ENCODE results near the gene IL1RAPL2. TPM values are rescaled to one million over a fixed set of nuclear protein-coding genes. Genes with fewer than 3 reads are reported as not detected.

The IL1RAPL2 gene
- total RNA-seq, 2 experiments from 2014 or later: not detected

GRCh38 chrX:105463473-105463872 is 897.5 kb downstream of the IL1RAPL2 start:
- Mint-ChIP-seq H3K4me3 (no peak overlapping the region), H3K9me3 (ENCODE audit: insufficient read depth) (no peaks in the 10 kb centered on the region), H3K27me3 (ENCODE audit: low read depth) (no peaks in the 10 kb centered on the region), H3K27ac (no peak overlapping the region), H3K4me1 (ENCODE audit: low read depth) (no peaks in the 10 kb centered on the region), H3K36me3 (ENCODE audit: low read depth) (no peaks in the 10 kb centered on the region)
- ChIA-PET CTCF (no interaction called here), POLR2A (no interaction called here)
- DNase-seq (no peak), ATAC-seq (no peak)

GRCh38 chrX:105464618-105465017 is 898.6 kb downstream of the IL1RAPL2 start:
- ChIA-PET POLR2A (no interaction called here), CTCF (no interaction called here)
- H3K27ac Mint-ChIP-seq: no peak overlapping the region
- no peaks in the 10 kb centered on the region for H3K4me1 Mint-ChIP-seq (ENCODE audit: low read depth)
- no peak overlapping the region for H3K4me3 Mint-ChIP-seq
- no peaks in the 10 kb centered on the region for H3K27me3 Mint-ChIP-seq (ENCODE audit: low read depth)
- no peak for DNase-seq
- no peaks in the 10 kb centered on the region for H3K9me3 Mint-ChIP-seq (ENCODE audit: insufficient read depth)
- ATAC-seq: no peak
- no peaks in the 10 kb centered on the region for H3K36me3 Mint-ChIP-seq (ENCODE audit: low read depth)

- no peaks in the 10 kb centered on the region for H3K36me3 Mint-ChIP-seq (ENCODE audit: low read depth)
- POLR2A ChIA-PET: no interaction called here
Observed at GRCh38 chrX:105468741-105469140, 902.7 kb downstream of the IL1RAPL2 start.

DNA sequence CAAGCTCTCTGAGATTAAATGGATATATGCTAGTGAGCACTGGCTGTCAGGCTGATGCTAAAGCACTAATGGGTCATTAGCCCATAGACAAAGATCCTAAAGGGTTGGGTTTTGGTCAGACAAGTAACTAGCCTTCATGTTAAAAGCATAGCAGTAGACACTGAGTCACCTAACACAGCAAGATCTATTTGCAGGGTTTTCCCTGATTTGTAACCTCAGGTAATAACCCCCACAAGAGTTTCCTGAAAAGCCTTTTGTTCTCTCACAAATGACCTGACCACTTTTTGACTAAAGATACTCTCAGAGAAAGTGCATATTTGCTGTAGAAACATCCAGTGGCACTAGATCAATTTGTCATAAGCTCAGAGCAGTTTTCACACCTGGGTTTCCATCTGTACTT is 905.6 kb downstream of the IL1RAPL2 start:
- no peak overlapping the region for H3K4me3 Mint-ChIP-seq
- ChIA-PET CTCF (no interaction called here), POLR2A (no interaction called here)
- H3K4me1 Mint-ChIP-seq (ENCODE audit: low read depth): no peaks in the 10 kb centered on the region
- no peaks in the 10 kb centered on the region for H3K27me3 Mint-ChIP-seq (ENCODE audit: low read depth)
- H3K36me3 Mint-ChIP-seq (ENCODE audit: low read depth): no peaks in the 10 kb centered on the region
- H3K27ac Mint-ChIP-seq: no peak overlapping the region
- no peak for ATAC-seq
- DNase-seq: no peak
- no peaks in the 10 kb centered on the region for H3K9me3 Mint-ChIP-seq (ENCODE audit: insufficient read depth)

More at GRCh38 chrX:105468741-105469140, 902.7 kb downstream of the IL1RAPL2 start:
- no peak overlapping the region for H3K27ac Mint-ChIP-seq
- no peak overlapping the region for H3K4me3 Mint-ChIP-seq
- DNase-seq (no peak), ATAC-seq (no peak)
- H3K27me3 Mint-ChIP-seq (ENCODE audit: low read depth): no peaks in the 10 kb centered on the region
- H3K9me3 Mint-ChIP-seq (ENCODE audit: insufficient read depth): no peaks in the 10 kb centered on the region
- H3K4me1 Mint-ChIP-seq (ENCODE audit: low read depth): no peaks in the 10 kb centered on the region
- CTCF ChIA-PET: no interaction called here

- Mint-ChIP-seq H3K4me1 (ENCODE audit: low read depth) (no peaks in the 10 kb centered on the region), H3K9me3 (ENCODE audit: insufficient read depth) (no peaks in the 10 kb centered on the region), H3K27me3 (ENCODE audit: low read depth) (no peaks in the 10 kb centered on the region), H3K4me3 (no peak overlapping the region), H3K36me3 (ENCODE audit: low read depth) (no peaks in the 10 kb centered on the region), H3K27ac (no peak overlapping the region)
- ATAC-seq (no peak), DNase-seq (no peak)
- ChIA-PET POLR2A (no interaction called here), CTCF (no interaction called here)
Observed at GRCh38 chrX:105475801-105476200, 909.8 kb downstream of the IL1RAPL2 start.

DNA sequence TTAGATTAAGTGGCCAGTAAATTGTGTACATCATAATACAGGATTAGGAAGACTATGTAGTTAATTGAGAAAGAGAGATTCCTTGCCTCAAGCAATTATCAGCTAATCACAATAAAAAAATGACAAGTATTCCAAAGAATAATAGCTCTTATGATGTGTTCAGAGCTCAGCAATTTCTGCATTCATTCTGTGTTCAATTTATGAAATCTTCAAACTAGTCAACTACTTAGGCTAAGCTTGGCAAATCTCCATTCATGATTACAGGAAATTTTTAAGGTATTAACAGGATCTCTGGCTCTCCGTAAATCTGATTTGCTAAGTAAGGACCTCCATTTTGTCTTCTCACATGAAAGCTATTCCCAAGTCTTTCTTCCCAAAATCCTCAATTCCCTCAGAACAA is 911.4 kb downstream of the IL1RAPL2 start:
- H3K27me3 Mint-ChIP-seq (ENCODE audit: low read depth): no peaks in the 10 kb centered on the region
- CTCF ChIA-PET: no interaction called here
- no peak overlapping the region for H3K4me3 Mint-ChIP-seq
- no peak overlapping the region for H3K27ac Mint-ChIP-seq
- no peak for DNase-seq
- no peak for ATAC-seq
- H3K36me3 Mint-ChIP-seq (ENCODE audit: low read depth): no peaks in the 10 kb centered on the region
- no peaks in the 10 kb centered on the region for H3K9me3 Mint-ChIP-seq (ENCODE audit: insufficient read depth)
- POLR2A ChIA-PET: no interaction called here
- no peaks in the 10 kb centered on the region for H3K4me1 Mint-ChIP-seq (ENCODE audit: low read depth)

GRCh38 chrX:105480646-105481310 is 914.8 kb downstream of the IL1RAPL2 start:
- POLR2A ChIA-PET: no interaction called here
- DNase-seq (no peak), ATAC-seq (no peak)
- Mint-ChIP-seq H3K9me3 (ENCODE audit: insufficient read depth) (no peaks in the 10 kb centered on the region), H3K36me3 (ENCODE audit: low read depth) (no peaks in the 10 kb centered on the region), H3K27me3 (ENCODE audit: low read depth) (no peaks in the 10 kb centered on the region), H3K4me1 (ENCODE audit: low read depth) (no peaks in the 10 kb centered on the region), H3K27ac (no peak overlapping the region), H3K4me3 (no peak overlapping the region)
- CTCF ChIA-PET: no interaction called here

DNA sequence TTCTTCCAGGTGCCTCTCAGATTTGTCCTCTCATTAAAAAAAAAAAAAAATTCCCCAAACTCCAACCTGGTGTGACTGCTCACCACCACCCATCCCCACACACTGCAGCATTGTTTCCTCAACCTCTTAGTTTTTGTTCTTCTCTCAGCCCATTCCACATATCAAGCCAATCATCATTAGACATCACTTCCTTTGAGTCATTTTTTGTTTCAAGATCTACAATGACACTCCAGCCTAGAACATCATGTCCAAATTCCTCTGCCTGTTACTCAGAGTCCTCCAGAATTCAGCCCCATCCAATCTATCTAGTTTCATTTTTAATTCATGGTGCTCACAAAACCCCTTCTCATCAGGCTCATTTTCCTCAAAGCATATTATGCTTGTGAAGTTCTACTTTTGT is 917.0 kb downstream of the IL1RAPL2 start:
- Mint-ChIP-seq H3K4me3 (no peak overlapping the region), H3K4me1 (ENCODE audit: low read depth) (no peaks in the 10 kb centered on the region), H3K27ac (no peak overlapping the region), H3K36me3 (ENCODE audit: low read depth) (no peaks in the 10 kb centered on the region), H3K27me3 (ENCODE audit: low read depth) (no peaks in the 10 kb centered on the region), H3K9me3 (ENCODE audit: insufficient read depth) (no peaks in the 10 kb centered on the region)
- POLR2A ChIA-PET: no interaction called here
- ATAC-seq (no peak), DNase-seq (no peak)
- CTCF ChIA-PET: no interaction called here

- CTCF ChIA-PET: no interaction called here
Observed at GRCh38 chrX:105488716-105489115, 922.7 kb downstream of the IL1RAPL2 start.

DNA sequence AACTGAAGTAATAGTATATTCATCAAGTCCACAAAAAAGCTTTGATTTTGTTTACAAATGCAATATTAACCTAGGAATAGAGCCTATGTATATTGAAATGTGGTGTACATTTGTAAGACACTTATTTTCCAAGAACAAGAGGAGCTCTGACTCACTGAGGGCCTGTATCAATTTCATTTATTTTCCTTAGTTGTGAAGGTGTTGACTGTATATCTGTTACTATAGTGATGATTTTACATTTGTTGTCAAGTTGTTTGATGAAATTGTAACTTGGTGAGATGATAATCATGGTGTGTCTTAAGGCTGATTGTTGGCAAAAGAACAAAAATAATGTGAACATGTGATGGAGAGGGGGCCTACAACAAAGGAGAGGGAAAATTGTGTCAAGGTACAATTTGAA is 929.4 kb downstream of the IL1RAPL2 start:
- H3K36me3 Mint-ChIP-seq (ENCODE audit: low read depth): no peaks in the 10 kb centered on the region
- no peak for DNase-seq
- CTCF ChIA-PET: no interaction called here
- H3K4me1 Mint-ChIP-seq (ENCODE audit: low read depth): no peaks in the 10 kb centered on the region
- no peaks in the 10 kb centered on the region for H3K27me3 Mint-ChIP-seq (ENCODE audit: low read depth)
- POLR2A ChIA-PET: no interaction called here
- ATAC-seq: no peak
- no peak overlapping the region for H3K27ac Mint-ChIP-seq
- no peak overlapping the region for H3K4me3 Mint-ChIP-seq
- H3K9me3 Mint-ChIP-seq (ENCODE audit: insufficient read depth): no peaks in the 10 kb centered on the region

More at GRCh38 chrX:105488716-105489115, 922.7 kb downstream of the IL1RAPL2 start:
- Mint-ChIP-seq H3K9me3 (ENCODE audit: insufficient read depth) (no peaks in the 10 kb centered on the region), H3K27ac (no peak overlapping the region), H3K27me3 (ENCODE audit: low read depth) (no peaks in the 10 kb centered on the region), H3K4me3 (no peak overlapping the region), H3K4me1 (ENCODE audit: low read depth) (no peaks in the 10 kb centered on the region), H3K36me3 (ENCODE audit: low read depth) (no peaks in the 10 kb centered on the region)
- POLR2A ChIA-PET: no interaction called here
- no peak for ATAC-seq
- no peak for DNase-seq

DNA sequence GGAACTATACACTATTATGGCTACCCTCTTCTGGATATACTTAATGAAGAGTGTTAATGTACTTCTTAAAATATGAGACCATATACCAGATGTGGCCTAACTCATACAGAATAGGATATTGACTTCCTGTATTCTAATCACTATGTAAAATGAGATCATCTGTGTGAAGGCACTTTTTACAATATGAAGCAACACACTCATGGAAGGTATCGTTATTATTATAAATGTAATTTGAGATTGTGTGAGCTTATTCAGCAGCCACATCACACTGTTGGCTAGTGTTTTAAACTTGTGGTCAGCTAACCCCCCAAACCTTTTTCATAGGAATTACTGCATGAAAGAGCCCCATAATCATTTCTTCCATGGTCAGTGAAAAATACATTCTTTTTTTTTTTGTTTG is 936.3 kb downstream of the IL1RAPL2 start:
- Mint-ChIP-seq H3K36me3 (ENCODE audit: low read depth) (no peaks in the 10 kb centered on the region), H3K9me3 (ENCODE audit: insufficient read depth) (no peaks in the 10 kb centered on the region), H3K4me3 (no peak overlapping the region), H3K27me3 (ENCODE audit: low read depth) (no peaks in the 10 kb centered on the region), H3K4me1 (ENCODE audit: low read depth) (no peaks in the 10 kb centered on the region), H3K27ac (no peak overlapping the region)
- ATAC-seq: no peak
- no peak for DNase-seq
- POLR2A ChIA-PET: no interaction called here
- CTCF ChIA-PET: no interaction called here

GRCh38 chrX:105515561-105515960 is 949.6 kb downstream of the IL1RAPL2 start:
- CTCF ChIA-PET: no interaction called here
- POLR2A ChIA-PET: no interaction called here
- Mint-ChIP-seq H3K9me3 (ENCODE audit: insufficient read depth) (no peaks in the 10 kb centered on the region), H3K36me3 (ENCODE audit: low read depth) (no peaks in the 10 kb centered on the region), H3K4me3 (no peak overlapping the region), H3K27ac (no peak overlapping the region), H3K27me3 (ENCODE audit: low read depth) (no peaks in the 10 kb centered on the region), H3K4me1 (ENCODE audit: low read depth) (no peaks in the 10 kb centered on the region)
- DNase-seq (no peak), ATAC-seq (no peak)

DNA sequence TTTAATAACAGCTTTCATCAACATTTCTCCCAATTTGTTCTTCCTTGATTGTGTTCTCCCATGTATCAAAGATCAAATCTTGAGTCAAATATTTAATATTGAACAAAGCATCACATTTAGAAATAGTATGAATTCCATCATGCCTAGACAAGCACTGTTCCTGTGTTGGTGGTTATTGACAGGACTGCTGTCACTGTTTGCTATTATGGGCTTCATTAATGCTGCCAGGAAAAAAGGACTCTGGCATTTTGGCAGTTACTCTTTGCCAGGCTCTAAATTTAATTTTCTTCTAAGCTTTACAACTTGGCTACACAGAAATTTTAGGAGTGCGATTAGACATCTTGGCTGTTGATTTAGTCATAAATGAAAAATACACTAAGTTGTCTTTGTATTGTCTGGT is 960.4 kb downstream of the IL1RAPL2 start:
- Mint-ChIP-seq H3K4me1 (ENCODE audit: low read depth) (no peaks in the 10 kb centered on the region), H3K36me3 (ENCODE audit: low read depth) (no peaks in the 10 kb centered on the region), H3K27ac (no peak overlapping the region), H3K27me3 (ENCODE audit: low read depth) (no peaks in the 10 kb centered on the region), H3K9me3 (ENCODE audit: insufficient read depth) (no peaks in the 10 kb centered on the region), H3K4me3 (no peak overlapping the region)
- ATAC-seq: no peak
- POLR2A ChIA-PET: no interaction called here
- no peak for DNase-seq
- CTCF ChIA-PET: no interaction called here
